ENCODE results near the gene SEMA5B.

SEMA5B gene

GRCh38 chr3:123011447-123011846 is 16.1 kb downstream of the SEMA5B start:
- no peak for DNase-seq (ENCODE audit: low read depth)
- TF ChIP-seq CTCF (conservative IDR thresholded peaks at IDR 0.05; ENCODE audit: control insufficient read depth, insufficient read depth, low read depth, low read length): no peak
- no peak overlapping the region for H3K4me3 ChIP-seq (ENCODE audit: control insufficient read depth, low read depth, low read length)

GRCh38 chr3:123008840-123009239 is 18.7 kb downstream of the SEMA5B start:
- no peak for DNase-seq (ENCODE audit: low read depth)
- TF ChIP-seq CTCF (conservative IDR thresholded peaks at IDR 0.05; ENCODE audit: control insufficient read depth, insufficient read depth, low read depth, low read length): no peak
- H3K4me3 ChIP-seq (ENCODE audit: control insufficient read depth, low read depth, low read length): no peak overlapping the region

DNA sequence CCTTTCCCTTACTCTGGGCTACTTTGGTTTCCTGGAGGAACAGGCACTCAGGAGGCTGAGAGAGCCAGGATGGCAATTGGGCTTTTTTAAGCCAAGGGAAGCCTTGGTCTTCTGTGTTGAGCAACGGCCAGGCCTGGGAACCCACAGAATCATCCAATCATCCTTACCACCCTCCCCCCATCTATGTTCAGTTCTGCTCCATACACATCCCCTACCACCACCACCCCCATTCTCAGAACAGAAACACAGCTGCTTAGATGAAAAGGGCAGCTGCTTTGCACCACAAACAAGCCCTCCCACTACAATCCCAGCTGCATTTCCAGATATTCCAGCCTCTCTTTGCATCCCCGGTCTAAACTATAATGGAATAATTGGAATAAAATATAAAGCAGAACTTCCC is 21.0 kb downstream of the SEMA5B start:
- no peak for TF ChIP-seq CTCF (conservative IDR thresholded peaks at IDR 0.05; ENCODE audit: control insufficient read depth, insufficient read depth, low read depth, low read length)
- no peak for DNase-seq (ENCODE audit: low read depth)
- no peak overlapping the region for H3K4me3 ChIP-seq (ENCODE audit: control insufficient read depth, low read depth, low read length)

DNA sequence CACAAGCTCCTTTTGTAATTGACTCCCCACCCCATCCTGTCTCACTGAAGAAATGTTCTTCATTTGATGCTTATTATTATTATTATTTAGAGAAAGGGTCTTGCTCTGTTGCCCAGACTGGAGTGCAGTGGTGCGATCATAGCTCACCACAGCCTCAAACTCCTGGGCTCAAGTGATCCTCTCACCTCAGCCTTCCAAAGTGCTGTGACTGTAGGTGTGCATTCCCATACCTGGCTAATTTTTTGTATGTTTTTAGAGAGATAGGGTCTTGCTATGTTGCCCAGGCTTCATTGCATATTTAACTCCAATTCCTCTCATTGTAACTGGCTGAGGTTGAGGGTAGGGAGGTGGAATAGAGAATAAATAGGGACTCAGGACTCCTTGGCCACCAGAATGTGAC is 22.3 kb downstream of the SEMA5B start:
- no peak overlapping the region for H3K4me3 ChIP-seq (ENCODE audit: control insufficient read depth, low read depth, low read length)
- TF ChIP-seq CTCF (conservative IDR thresholded peaks at IDR 0.05; ENCODE audit: control insufficient read depth, insufficient read depth, low read depth, low read length): no peak
- DNase-seq (ENCODE audit: low read depth): no peak

GRCh38 chr3:123004201-123004918 is 23.2 kb downstream of the SEMA5B start:
- no peak for TF ChIP-seq CTCF (conservative IDR thresholded peaks at IDR 0.05; ENCODE audit: control insufficient read depth, insufficient read depth, low read depth, low read length)
- no peak for DNase-seq (ENCODE audit: low read depth)
- no peak overlapping the region for H3K4me3 ChIP-seq (ENCODE audit: control insufficient read depth, low read depth, low read length)

DNA sequence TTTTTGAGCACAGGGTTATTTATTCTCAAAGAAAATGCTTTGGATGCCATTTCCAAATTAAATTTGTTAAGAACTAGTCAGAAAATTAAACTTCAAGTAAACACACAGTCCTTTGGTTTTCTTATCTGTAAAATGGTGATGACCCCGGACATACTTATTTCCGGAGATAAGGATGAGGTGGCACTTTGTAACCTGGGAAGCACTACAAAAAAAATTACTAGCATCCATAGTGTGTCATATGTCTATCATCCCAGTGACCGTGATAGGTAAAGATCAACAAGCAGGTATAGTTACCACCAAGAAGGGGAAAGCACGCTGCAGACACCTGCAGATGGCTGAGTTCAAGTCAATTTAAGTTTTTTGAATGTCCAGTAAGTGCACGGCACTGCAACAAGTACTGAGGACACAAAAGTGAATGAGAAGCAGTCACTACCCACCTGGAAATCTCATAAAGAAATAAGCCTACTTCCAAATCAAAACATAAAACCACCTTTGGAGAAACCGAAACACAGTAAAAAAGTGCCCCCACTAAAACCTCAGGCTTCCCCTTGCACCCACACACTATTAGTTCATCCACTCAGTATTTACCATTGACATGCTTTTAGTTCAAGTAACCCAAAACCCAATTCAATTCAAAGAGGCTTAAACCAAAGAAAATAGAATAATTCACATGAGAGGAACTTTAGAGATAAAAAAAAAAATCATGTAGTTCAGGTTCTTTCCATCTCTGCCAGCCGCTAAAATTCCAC is 24.6 kb downstream of the SEMA5B start:
- TF ChIP-seq CTCF (conservative IDR thresholded peaks at IDR 0.05; ENCODE audit: control insufficient read depth, insufficient read depth, low read depth, low read length): no peak
- DNase-seq (ENCODE audit: low read depth): no peak

More for the DNA sequence above, 24.6 kb downstream of the SEMA5B start:
- no peak overlapping the region for H3K4me3 ChIP-seq (ENCODE audit: control insufficient read depth, low read depth, low read length)

All from fibroblast of mammary gland (primary cell).